Adrenal gland (tissue), 5 donors: ENCODE measurements around the gene GPRC5B.

Experiments used
- CTCF ChIP-seq, 6 experiments: fragments of 450-650 bp in 4 of 6; fragments of 200-600 bp in 2 of 6; sonication (generic) in 1 of 6; IDR thresholded peaks; 1 replicate in 5 of 6; 2 replicates in 1 of 6; pipeline versions ENCODE4 v1.5.1 to v1.8.0; 2016 to 2021; ENCODE audit warnings: antibody characterized with exemption in 6 of 6, mild to moderate bottlenecking in 2 of 6, moderate library complexity in 1 of 6
- POLR2A ChIP-seq, 2 donors: fragments of 450-650 bp; IDR thresholded peaks; one replicate each; pipeline ENCODE4 v1.6.1; 2017; ENCODE audit warnings: antibody characterized with exemption in 2 of 2, mild to moderate bottlenecking in 2 of 2, moderate library complexity in 1 of 2
- donor health status: DM: no; HTN: no; CAD: no.

- TF ChIP-seq CTCF (IDR thresholded peaks at IDR 0.05) (no peak), POLR2A (IDR thresholded peaks at IDR 0.05) (no peak)
These were observed 3.6 kb downstream of the GPRC5B start for GRCh38 chr16:19881028-19881427.
